Parathyroid adenoma (tissue), 2 donors: Measurements from ENCODE around the gene MTX1.

Experiments
- H2AFZ ChIP-seq: fragments of 300-600 bp; sonication (generic); one replicate; pipeline ENCODE4 v1.7.0; 2017; ENCODE audit warnings: antibody characterized with exemption, mild to moderate bottlenecking
- H3K27ac ChIP-seq: fragments of 300-600 bp; sonication (generic); one replicate; pipeline ENCODE4 v1.7.0; 2017
- H3K27me3 ChIP-seq: fragments of 300-600 bp; sonication (generic); one replicate; pipeline ENCODE4 v1.7.0; 2017; ENCODE audit warnings: low read length; ENCODE audit not compliant: control insufficient read depth, insufficient read depth
- H3K36me3 ChIP-seq: fragments of 300-600 bp; sonication (generic); one replicate; pipeline ENCODE4 v1.7.0; 2017; ENCODE audit warnings: low read length; ENCODE audit not compliant: control insufficient read depth, insufficient read depth
- H3K4me1 ChIP-seq: fragments of 300-600 bp; sonication (generic); one replicate; pipeline ENCODE4 v1.7.0; 2017; ENCODE audit warnings: control low read depth
- H3K4me2 ChIP-seq: fragments of 300-600 bp; sonication (generic); one replicate; pipeline ENCODE4 v1.7.0; 2017; ENCODE audit warnings: low read length
- H3K4me3 ChIP-seq: fragments of 300-600 bp; sonication (generic); one replicate; pipeline ENCODE4 v1.7.0; 2017; ENCODE audit warnings: low read depth, low read length
- H3K79me2 ChIP-seq: fragments of 300-600 bp; sonication (generic); one replicate; pipeline ENCODE4 v1.7.0; 2017; ENCODE audit warnings: control low read depth
- H3K9ac ChIP-seq: fragments of 300-600 bp; sonication (generic); one replicate; pipeline ENCODE4 v1.7.0; 2017; ENCODE audit warnings: mild to moderate bottlenecking
- H3K9me3 ChIP-seq: fragments of 300-600 bp; sonication (generic); one replicate; pipeline ENCODE4 v1.7.0; 2017; ENCODE audit warnings: low read length; ENCODE audit not compliant: control insufficient read depth
- TF ChIP-seq, protein P1 (sequence below): fragments of 300-600 bp; sonication (generic); IDR thresholded peaks from one replicate; pipeline ENCODE4 v1.7.0; 2017; ENCODE audit warnings: antibody characterized with exemption, mild to moderate bottlenecking
- donor health status: primary hyperparathyroidism.

The MTX1 gene

DNA sequence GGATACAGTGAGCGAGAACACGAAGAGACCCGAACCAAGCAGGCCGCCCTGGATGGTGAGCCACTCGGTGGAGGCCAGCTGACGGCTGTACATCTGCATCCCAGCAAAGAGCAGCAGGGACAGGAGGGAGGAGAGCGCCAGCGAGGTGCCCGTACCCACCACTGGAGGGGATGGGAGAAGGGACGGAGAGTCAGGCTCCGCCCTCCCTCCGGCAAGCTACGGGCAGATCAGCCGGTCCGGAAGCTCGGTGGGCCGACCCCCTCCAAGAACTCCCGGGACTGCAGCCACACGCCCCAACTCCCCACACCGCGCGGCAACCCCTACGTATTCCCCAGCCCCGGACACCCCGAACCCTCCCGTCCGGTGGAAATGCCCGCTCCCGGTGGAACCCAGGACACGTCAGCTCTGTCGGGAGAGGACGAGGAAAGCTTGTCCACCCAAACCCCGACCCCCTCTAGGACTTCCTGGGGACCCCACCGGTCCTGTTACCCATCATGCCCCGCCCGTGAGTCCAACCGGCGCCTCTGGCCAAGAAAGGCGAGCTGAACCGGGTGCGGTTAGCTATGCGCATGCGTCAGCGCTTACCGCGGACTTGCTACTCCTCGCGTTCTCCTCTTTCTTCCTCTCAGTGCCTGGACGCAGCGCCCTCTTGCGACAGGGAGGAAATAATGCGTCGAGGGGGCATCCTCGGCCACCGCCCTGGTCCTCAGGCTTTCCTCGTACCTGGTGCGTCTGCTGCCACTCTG, 35.6 kb upstream of the MTX1 start, which contains the start of gene KRTCAP2:
TSS of gene KRTCAP2 (minus strand) at position 573 of the 746 bp plus-strand sequence. CDS start at position 493, 80 bp downstream.
- Histone ChIP-seq H3K27ac (peak within 1 kb of the TSS; percentile 86), H3K4me2 (peak within 1 kb of the TSS; percentile 97), H3K36me3 (no peaks in the 10 kb centered on the region), H3K4me1 (no peaks in the 10 kb centered on the region), H3K4me3 (peak within 1 kb of the TSS; percentile 99), H3K9ac (peak within 1 kb of the TSS; percentile 72), H3K9me3 (no peaks in the 10 kb centered on the region), H3K79me2 (no peaks in the 10 kb centered on the region), H3K27me3 (no peaks in the 10 kb centered on the region), H2AFZ (peak within 1 kb of the TSS; percentile 95)
- TF ChIP-seq, protein P1, sequence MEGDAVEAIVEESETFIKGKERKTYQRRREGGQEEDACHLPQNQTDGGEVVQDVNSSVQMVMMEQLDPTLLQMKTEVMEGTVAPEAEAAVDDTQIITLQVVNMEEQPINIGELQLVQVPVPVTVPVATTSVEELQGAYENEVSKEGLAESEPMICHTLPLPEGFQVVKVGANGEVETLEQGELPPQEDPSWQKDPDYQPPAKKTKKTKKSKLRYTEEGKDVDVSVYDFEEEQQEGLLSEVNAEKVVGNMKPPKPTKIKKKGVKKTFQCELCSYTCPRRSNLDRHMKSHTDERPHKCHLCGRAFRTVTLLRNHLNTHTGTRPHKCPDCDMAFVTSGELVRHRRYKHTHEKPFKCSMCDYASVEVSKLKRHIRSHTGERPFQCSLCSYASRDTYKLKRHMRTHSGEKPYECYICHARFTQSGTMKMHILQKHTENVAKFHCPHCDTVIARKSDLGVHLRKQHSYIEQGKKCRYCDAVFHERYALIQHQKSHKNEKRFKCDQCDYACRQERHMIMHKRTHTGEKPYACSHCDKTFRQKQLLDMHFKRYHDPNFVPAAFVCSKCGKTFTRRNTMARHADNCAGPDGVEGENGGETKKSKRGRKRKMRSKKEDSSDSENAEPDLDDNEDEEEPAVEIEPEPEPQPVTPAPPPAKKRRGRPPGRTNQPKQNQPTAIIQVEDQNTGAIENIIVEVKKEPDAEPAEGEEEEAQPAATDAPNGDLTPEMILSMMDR = peak; percentile 87

DNA sequence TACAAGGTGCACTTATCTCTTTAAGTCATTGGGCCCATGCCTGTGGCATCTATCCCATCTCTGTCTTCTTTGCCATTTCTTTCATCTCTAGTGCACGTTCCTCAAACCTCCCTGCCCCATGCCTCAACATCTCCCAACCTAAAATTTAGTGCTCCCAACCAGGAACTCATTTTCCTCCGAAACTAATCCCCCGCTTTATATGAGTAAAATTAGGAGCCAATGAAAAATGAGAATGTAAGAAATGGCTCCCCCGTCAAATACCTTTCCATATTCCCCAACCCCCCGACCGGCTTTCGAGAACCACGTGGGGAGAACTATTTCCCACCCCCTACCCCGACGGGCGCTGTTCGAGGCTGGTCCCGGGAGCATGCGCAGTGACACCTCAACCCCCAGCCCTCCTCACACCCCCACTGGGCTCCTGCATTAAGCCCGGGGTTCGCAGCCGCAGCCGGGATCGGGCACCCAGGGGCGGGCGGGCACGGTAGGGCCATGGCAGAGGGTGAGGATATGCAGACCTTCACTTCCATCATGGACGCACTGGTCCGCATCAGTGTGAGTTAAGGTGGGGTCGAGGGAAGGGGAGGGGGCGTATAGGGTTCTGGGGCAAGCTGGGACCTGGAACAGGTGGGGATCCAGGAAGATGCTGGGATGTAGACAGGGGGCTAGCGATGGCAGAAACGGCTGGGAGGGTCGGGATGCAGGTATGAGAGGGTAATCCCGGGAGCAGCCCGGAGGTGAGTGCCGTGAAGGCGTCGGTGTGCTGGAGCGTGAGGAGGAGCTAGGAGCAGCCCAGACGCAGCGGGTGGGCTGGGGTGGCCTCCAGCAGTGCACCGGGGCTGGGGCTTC, 34.8 kb upstream of the MTX1 start, which contains the start of gene TRIM46:
TSS of gene TRIM46 (plus strand) at position 372 of the 846 bp plus-strand sequence. CDS start at position 490, 118 bp downstream.
- H3K36me3 ChIP-seq = no peaks in the 10 kb centered on the region
- no peaks in the 10 kb centered on the region for H3K9me3 ChIP-seq
- no peaks in the 10 kb centered on the region for H3K27me3 ChIP-seq
- H3K4me3 ChIP-seq = peak within 1 kb of the TSS; percentile 99
- peak within 1 kb of the TSS; percentile 86 for H3K27ac ChIP-seq
- H3K79me2 ChIP-seq = no peaks in the 10 kb centered on the region
- no peaks in the 10 kb centered on the region for H3K4me1 ChIP-seq
- peak within 1 kb of the TSS; percentile 95 for H2AFZ ChIP-seq
- peak within 1 kb of the TSS; percentile 72 for H3K9ac ChIP-seq
- TF ChIP-seq, protein P1 = no peak
- peak within 1 kb of the TSS; percentile 97 for H3K4me2 ChIP-seq

- Histone ChIP-seq H3K4me1 (no peaks in the 10 kb centered on the region), H3K4me2 (peak overlapping the region; percentile 97), H3K9ac (no peak overlapping the region)
Observed at GRCh38 chr1:155174324-155175280, 33.9 kb upstream of the MTX1 start.

DNA sequence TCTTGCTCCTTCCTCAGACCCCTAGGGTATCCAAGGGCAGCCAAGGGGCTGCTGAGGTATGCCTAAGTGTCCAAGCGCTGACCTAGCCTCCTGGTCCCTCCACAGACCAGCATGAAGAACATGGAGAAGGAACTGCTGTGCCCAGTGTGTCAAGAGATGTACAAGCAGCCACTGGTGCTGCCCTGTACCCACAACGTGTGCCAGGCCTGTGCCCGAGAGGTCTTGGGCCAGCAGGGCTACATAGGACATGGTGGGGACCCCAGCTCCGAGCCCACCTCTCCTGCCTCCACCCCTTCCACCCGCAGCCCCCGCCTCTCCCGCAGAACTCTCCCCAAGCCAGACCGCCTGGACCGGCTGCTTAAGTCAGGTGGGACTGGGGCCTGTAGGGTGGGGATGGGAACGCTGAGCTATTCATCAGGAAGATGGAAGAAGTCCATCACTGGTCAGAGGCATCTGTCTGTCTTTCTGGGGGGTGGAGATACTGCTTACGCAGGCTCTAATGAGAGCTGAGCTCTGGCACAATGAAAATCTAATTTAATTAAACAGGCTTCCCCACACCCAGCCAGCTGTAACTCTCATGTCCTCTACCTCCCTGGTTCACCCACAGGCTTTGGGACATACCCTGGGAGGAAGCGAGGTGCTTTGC, 33.1 kb upstream of the MTX1 start:
- Histone ChIP-seq H3K4me2 (no peak overlapping the region), H2AFZ (no peak overlapping the region), H3K4me3 (no peak overlapping the region), H3K27me3 (no peaks in the 10 kb centered on the region), H3K9ac (no peak overlapping the region), H3K79me2 (no peaks in the 10 kb centered on the region), H3K9me3 (no peaks in the 10 kb centered on the region), H3K4me1 (no peaks in the 10 kb centered on the region), H3K27ac (no peak overlapping the region), H3K36me3 (no peaks in the 10 kb centered on the region)
- TF ChIP-seq, protein P1 = no peak

More at GRCh38 chr1:155174324-155175280, 33.9 kb upstream of the MTX1 start:
- no peak overlapping the region for H3K27ac ChIP-seq
- no peak overlapping the region for H3K4me3 ChIP-seq
- H2AFZ ChIP-seq = no peak overlapping the region
- TF ChIP-seq, protein P1 = no peak
- no peaks in the 10 kb centered on the region for H3K79me2 ChIP-seq
- no peaks in the 10 kb centered on the region for H3K27me3 ChIP-seq
- no peaks in the 10 kb centered on the region for H3K9me3 ChIP-seq
- no peaks in the 10 kb centered on the region for H3K36me3 ChIP-seq
